A549 treated with dexamethasone at 1 μM for 4 hours (cell line): ENCODE measurements around the gene ANKRD37. TPM values are rescaled to one million over a fixed set of nuclear protein-coding genes. Genes with fewer than 3 reads are reported as not detected.

ENCODE experiments used
- total RNA-seq: library from RNA; stranded (reverse); fragments of 200-300 nt; extraction: Qiagen RNA extraction; gene quantifications from 5 replicates; pipeline ENCODE4 v1.2.3, GENCODE V29; 2022

Gene ANKRD37, protein sequence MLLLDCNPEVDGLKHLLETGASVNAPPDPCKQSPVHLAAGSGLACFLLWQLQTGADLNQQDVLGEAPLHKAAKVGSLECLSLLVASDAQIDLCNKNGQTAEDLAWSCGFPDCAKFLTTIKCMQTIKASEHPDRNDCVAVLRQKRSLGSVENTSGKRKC
- 1.7 to 3.4 TPM (median 2.7 TPM) in 5 replicates for total RNA-seq

DNA sequence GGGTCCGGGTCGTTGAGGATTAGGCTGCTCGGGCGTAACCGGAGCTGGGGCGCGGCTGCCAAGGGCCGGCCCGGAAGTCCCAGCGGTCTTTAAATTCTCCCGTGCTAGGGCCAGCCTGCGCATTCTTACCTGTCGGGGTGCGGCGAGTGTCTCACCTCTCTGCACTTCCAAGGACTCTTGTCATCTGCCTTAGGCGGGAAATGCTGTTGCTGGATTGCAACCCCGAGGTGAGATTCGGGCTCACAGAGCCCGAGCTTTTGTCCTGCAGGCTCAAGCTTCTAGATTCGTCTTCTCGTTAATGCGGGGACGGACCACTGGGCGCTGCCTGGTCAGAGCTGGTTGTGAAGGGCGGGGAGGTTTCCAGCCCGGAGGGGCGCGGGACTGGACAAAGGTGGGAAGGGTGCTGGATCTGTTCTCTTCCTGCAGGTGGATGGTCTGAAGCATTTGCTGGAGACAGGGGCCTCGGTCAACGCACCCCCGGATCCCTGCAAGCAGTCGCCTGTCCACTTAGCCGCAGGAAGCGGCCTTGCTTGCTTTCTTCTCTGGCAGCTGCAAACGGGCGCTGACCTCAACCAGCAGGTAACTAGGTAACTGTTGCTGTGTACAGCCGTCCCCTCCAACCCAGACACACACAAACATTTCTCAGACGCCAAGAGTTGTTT, at the start of gene ANKRD37:
ANKRD37 (plus strand) TSS at position 118 of the 662 bp plus-strand sequence; CDS start at position 201, 83 bp downstream.

DNA sequence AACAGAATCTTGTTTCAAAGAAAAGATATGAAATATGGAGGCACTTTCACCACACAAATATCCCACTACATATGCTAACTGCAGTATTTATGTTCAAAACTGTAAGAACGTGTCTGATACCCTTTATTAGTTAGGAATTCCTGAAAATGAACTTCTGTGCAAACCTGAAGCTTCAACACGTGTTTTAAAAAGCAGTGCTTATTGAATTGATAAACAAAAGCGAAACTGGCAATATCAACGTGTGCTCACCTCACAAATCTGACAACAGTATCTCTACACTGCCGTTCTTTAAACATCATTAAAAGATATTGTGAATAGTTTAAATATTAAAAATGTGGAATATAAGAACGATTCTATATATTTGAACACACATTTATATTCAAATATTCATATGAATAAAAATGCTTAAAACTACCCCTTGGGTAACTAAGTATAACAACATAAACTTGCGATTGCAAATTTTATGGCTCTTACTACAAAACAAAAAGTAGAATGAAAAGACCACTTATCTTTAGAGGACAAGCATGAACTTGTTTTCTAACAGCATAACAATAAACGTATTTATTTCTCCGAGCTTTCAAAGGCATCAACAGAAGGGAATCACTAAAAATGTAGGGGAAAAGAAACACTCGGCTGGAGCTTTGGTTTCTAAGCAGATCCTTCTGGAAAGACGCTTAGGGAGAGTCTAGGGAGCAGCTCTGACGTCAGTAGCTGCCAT, 1.2 kb upstream of the ANKRD37 start, which contains the start of gene LRP2BP:
LRP2BP (minus strand) TSS at position 687 of the 718 bp plus-strand sequence. CDS start 17,738 bp downstream, outside the sequence.

DNA sequence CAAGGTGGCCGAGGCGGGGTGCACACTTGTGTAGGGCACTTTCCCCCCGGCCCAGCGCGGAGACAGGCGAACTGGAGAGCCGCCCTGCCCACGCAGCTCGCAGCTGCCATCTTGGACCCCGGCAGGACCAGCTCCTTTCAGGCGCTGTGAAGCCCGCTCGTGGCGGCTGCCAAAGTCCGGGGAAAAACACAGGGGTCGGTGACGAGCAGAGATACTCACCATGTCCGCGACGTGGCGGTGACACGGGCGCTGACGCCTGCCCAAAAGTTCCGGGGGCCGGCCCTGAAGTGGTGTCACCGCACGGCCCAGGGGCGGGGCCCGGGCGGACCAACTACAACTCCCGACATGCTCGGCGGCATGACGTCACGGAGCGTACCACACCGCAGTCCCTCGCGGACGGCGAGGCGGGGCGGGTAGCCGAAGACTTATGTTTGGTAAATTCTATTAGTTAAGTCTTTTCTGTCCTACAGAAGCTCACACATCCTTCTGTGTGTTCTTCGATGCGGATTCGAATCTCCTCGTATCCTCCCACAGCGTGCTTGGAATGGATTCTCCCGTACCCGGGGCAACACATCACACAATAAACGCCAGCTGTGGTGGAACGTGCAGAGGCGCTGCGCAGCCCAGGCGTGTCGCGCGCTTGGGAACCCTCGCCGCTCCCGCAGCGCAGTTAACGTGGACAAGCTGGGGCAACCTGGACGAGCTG, 29.2 kb downstream of the ANKRD37 start, which contains the start of gene UFSP2:
UFSP2 (minus strand) TSS at position 318 of the 706 bp plus-strand sequence; CDS start at position 222, 96 bp downstream.

Other genes with a start within 250 kb of the ANKRD37 start
- 10.4 to 16.0 TPM (median 13.1 TPM) in 5 replicates for gene CFAP97, start 192.8 kb upstream of the ANKRD37 start, total RNA-seq
- gene SNX25, start 187.2 kb upstream of the ANKRD37 start, total RNA-seq: 6.9 to 8.1 TPM (median 7.4 TPM) in 5 replicates
- 0.07 to 0.27 TPM (median 0.12 TPM) in 5 replicates for gene LRP2BP, start 917 bp upstream of the ANKRD37 start, total RNA-seq
- 12.7 to 16.4 TPM (median 14.6 TPM) in 5 replicates for gene UFSP2, start 29.1 kb downstream of the ANKRD37 start, total RNA-seq
- 0.05 TPM in 1 of 5 replicates, not detected in the others for gene CCDC110, start 74.9 kb downstream of the ANKRD37 start, total RNA-seq
- gene PDLIM3, start 138.7 kb downstream of the ANKRD37 start, total RNA-seq: 0.08 to 0.27 TPM (median 0.14 TPM) in 5 replicates